Measurements from ENCODE around the gene DICER1. TPM values are rescaled to one million over a fixed set of nuclear protein-coding genes. Genes with fewer than 3 reads are reported as not detected.

The DICER1 gene
- polyA plus RNA-seq, 2 donors: 9.2 to 10.2 TPM

Other genes with a start within 250 kb of the DICER1 start
- gene CLMN, start 162.4 kb upstream of the DICER1 start, polyA plus RNA-seq: 1 to 10 TPM; 1.6 to 2.3 TPM

Data from esophagus (tissue), 2 donors.